K562 (cell line): ENCODE measurements around the gene MAMDC4. TPM values are rescaled to one million over a fixed set of nuclear protein-coding genes. Genes with fewer than 3 reads are reported as not detected.

ENCODE experiments used
- ATAC-seq: fragments of 200-7000 bp; cut with Tn5 transposase; 3 replicates; pipeline ENCODE4 v1.9.1; 2020; ENCODE audit warnings: moderate library complexity
- BruUV-seq: library from RNA; stranded (reverse); fragments of 400-500 nt; replicated peaks from 2 replicates; lab custom pipeline; 2021; lab: Mats Ljungman, UMichigan
- CTCF ChIA-PET: fragments of 300-600 bp; formaldehyde crosslinking; extraction: SDS; loops from one replicate; lab custom pipeline; 2021; ENCODE audit warnings: low intra/inter-chr PET ratio; lab: Yijun Ruan, JAX
- POLR2A ChIA-PET: fragments of 300-600, 350-650 bp; sonication (Branson Sonifier 250); formaldehyde crosslinking; extraction: SDS; loops from one replicate; lab custom pipeline; 2021; ENCODE audit warnings: antibody characterized with exemption, inconsistent platforms; lab: Yijun Ruan, JAX
- DNase-seq, 4 experiments: peaks; one replicate each; pipeline versions ENCODE4 v3.0.0 to v3.0.0-alpha.2; 2011 to 2018; ENCODE audit warnings: low spot score in 3 of 4, mixed read lengths in 3 of 4; ENCODE audit errors: extremely low read depth in 1 of 4
- FAIRE-seq: peaks from 2 replicates; lab custom pipeline; 2011; peaks lifted over from hg19 to GRCh38; lab: Jason Lieb, UNC
- H2AFZ ChIP-seq: 2 replicates; pipeline ENCODE4 v1.6.0; 2011; ENCODE audit warnings: low read depth, low read length, control low read depth, inconsistent platforms
- H3K27ac ChIP-seq: fragments of 200-600 bp; 3 replicates; pipeline ENCODE4 v1.8.0; 2011; ENCODE audit warnings: low read depth, mild to moderate bottlenecking, control low read depth, inconsistent platforms, low read length, moderate library complexity, mixed read lengths; ENCODE audit errors: extremely low read depth
- H3K27me3 ChIP-seq, 2 experiments: fragments of 300-600 bp in 1 of 2; 2 replicates in 1 of 2; 3 replicates in 1 of 2; pipeline versions ENCODE4 v1.6.0 to v1.8.0; 2011; ENCODE audit warnings: inconsistent platforms in 2 of 2, low read length in 2 of 2, mild to moderate bottlenecking in 1 of 2, mixed read lengths in 1 of 2, moderate library complexity in 1 of 2; ENCODE audit not compliant: control insufficient read depth in 2 of 2, insufficient read depth in 2 of 2
- H3K36me3 ChIP-seq: fragments of 300-600 bp; 3 replicates; pipeline ENCODE4 v1.8.0; 2011; ENCODE audit warnings: mild to moderate bottlenecking, low read length, inconsistent platforms; ENCODE audit not compliant: control insufficient read depth, insufficient read depth
- H3K4me1 ChIP-seq, 2 experiments: fragments of 200-600 bp in 1 of 2; replicated peaks in 1 of 2; 2 replicates in 1 of 2; 3 replicates in 1 of 2; pipeline versions ENCODE4 v1.5.1 to v1.8.0; 2011; ENCODE audit warnings: inconsistent platforms in 2 of 2, low read length in 2 of 2, mild to moderate bottlenecking in 1 of 2, mixed read lengths in 1 of 2, moderate library complexity in 1 of 2; ENCODE audit not compliant: control insufficient read depth in 2 of 2, insufficient read depth in 2 of 2
- H3K4me2 ChIP-seq: 2 replicates; pipeline ENCODE4 v1.6.1; 2011; ENCODE audit warnings: low read length, control low read depth, inconsistent platforms, mixed read lengths; ENCODE audit not compliant: insufficient read depth
- H3K4me3 ChIP-seq: fragments of 200-600 bp; sonication (generic), shearing (Covaris generic); 2 replicates; pipeline ENCODE4 v1.5.1; 2016; ENCODE audit warnings: control low read depth, inconsistent platforms
- H3K79me2 ChIP-seq: fragments of 200-600 bp; 3 replicates; pipeline ENCODE4 v1.8.0; 2011; ENCODE audit warnings: low read length, inconsistent platforms; ENCODE audit not compliant: control insufficient read depth, insufficient read depth
- H3K9ac ChIP-seq, 2 experiments: 2 replicates each; pipeline versions ENCODE4 v1.6.0 to v1.6.1; 2011; ENCODE audit warnings: low read depth in 2 of 2, low read length in 2 of 2, control low read depth in 1 of 2, inconsistent platforms in 1 of 2, mild to moderate bottlenecking in 1 of 2, mixed read lengths in 1 of 2; ENCODE audit not compliant: insufficient read depth in 1 of 2
- H3K9me1 ChIP-seq: one replicate; pipeline ENCODE4 v1.6.0; 2011; ENCODE audit warnings: inconsistent platforms, mild to moderate bottlenecking, low read length, moderate library complexity; ENCODE audit not compliant: control insufficient read depth, insufficient read depth
- H3K9me3 ChIP-seq: replicated peaks from 2 replicates; pipeline ENCODE4 v1.5.1; 2011; ENCODE audit warnings: low read depth, low read length, inconsistent platforms; ENCODE audit not compliant: control insufficient read depth, insufficient read depth
- H4K20me1 ChIP-seq: replicated peaks from 2 replicates; pipeline ENCODE4 v1.6.1; 2011; ENCODE audit warnings: low read length, inconsistent platforms, mixed read lengths; ENCODE audit not compliant: control insufficient read depth, insufficient read depth
- MBD2 ChIP-seq: sonication (generic); IDR thresholded peaks from 2 replicates; pipeline ENCODE4 v1.6.1; 2016; ENCODE audit warnings: low read depth, borderline replicate concordance
- MEIS2 ChIP-seq: fragments of 450-650 bp; IDR thresholded peaks from 2 replicates; pipeline ENCODE4 v1.6.1; 2014; ENCODE audit warnings: mild to moderate bottlenecking; ENCODE audit not compliant: partially characterized antibody
- RBFOX2 ChIP-seq: fragments of 200-400 bp; formaldehyde crosslinking; IDR thresholded peaks from 2 replicates; pipeline ENCODE4 v1.6.1; 2017; ENCODE audit warnings: low read depth, mild to moderate bottlenecking, low read length, moderate library complexity
- SIN3A ChIP-seq, 2 experiments: fragments of 150-350 bp in 1 of 2; IDR thresholded peaks; 2 replicates each; pipeline ENCODE4 v1.6.1; 2011 to 2016; ENCODE audit warnings: borderline replicate concordance in 2 of 2, low read depth in 2 of 2, low read length in 2 of 2, mild to moderate bottlenecking in 2 of 2, moderate library complexity in 2 of 2; ENCODE audit not compliant: control insufficient read depth in 1 of 2
- SUPT5H ChIP-seq: fragments of 450-650 bp; IDR thresholded peaks from 2 replicates; pipeline ENCODE4 v1.6.1; 2016
- TAL1 ChIP-seq: fragments of 450-650 bp; IDR thresholded peaks from 2 replicates; pipeline ENCODE4 v1.6.1; 2016; ENCODE audit warnings: mild to moderate bottlenecking
- ZNF699 ChIP-seq: fragments of 250-450 bp; sonication (Bioruptor Pico); IDR thresholded peaks from 2 replicates; pipeline ENCODE4 v1.8.0; 2021; ENCODE audit warnings: mild to moderate bottlenecking, moderate library complexity; ENCODE audit not compliant: insufficient replicate concordance
- ZZZ3 ChIP-seq: fragments of 450-650 bp; IDR thresholded peaks from 2 replicates; pipeline ENCODE4 v1.6.1; 2016; ENCODE audit warnings: antibody characterized with exemption, mild to moderate bottlenecking, moderate library complexity
- WGBS: fragments of 100-300 bp; shearing (Covaris generic); methylation state at CpG from one replicate; pipeline ENCODE4 v1.1.6; 2016; ENCODE audit warnings: low coverage, mixed read lengths; ENCODE audit not compliant: insufficient coverage; ENCODE audit errors: missing lambda C conversion rate; 5-methylcytosine and 5-hydroxymethylcytosine counted together
- in situ Hi-C: fragments of 300-500 bp; cut with MboI; formaldehyde crosslinking; loops from 4 replicates; pipeline ENCODE4 v1.15.0; 2018; ENCODE audit warnings: inconsistent platforms, mixed read lengths
- intact Hi-C: fragments of 100-400 bp; cut with micrococcal nuclease; formaldehyde crosslinking; loops from 2 replicates; pipeline ENCODE4 v1.14.2; 2022
- polyA plus RNA-seq, 8 experiments: library from polyadenylated mRNA; depleted of rRNA in 4 of 8; stranded (reverse) in 5 of 8; unstranded in 3 of 8; fragments of >200 nt; fragmentation: Nextera tagmentation in 2 of 8; fragmentation: Illumina TruSeq in 1 of 8; extraction: Ambion mirVana in 2 of 8; extraction: Trizol in 1 of 8; gene quantifications; 2 replicates each; pipeline versions ENCODE4 v1.2.1 to v1.2.3, GENCODE V29; 2011 to 2014; ENCODE audit warnings: inconsistent platforms in 1 of 8, missing spikeins in 1 of 8
- total RNA-seq, 7 experiments: library from RNA; depleted of rRNA in 6 of 7; stranded (reverse); fragments of >200 nt in 6 of 7; fragmentation: Illumina TruSeq in 2 of 7; extraction: Trizol in 2 of 7; gene quantifications; 2 replicates each; pipeline versions ENCODE4 v1.2.1 to v1.2.3, GENCODE V29; 2011 to 2021; ENCODE audit warnings: low replicate concordance in 1 of 7
- TF ChIP-seq, protein P1 (sequence below): sonication (generic); formaldehyde crosslinking; IDR thresholded peaks from 2 replicates; pipeline ENCODE4 v1.8.1; 2023; ENCODE audit warnings: missing genetic modification reagents, mild to moderate bottlenecking, borderline replicate concordance
- TF ChIP-seq, protein P2 (sequence below): fragments of 250-450 bp; sonication (Bioruptor Pico); IDR thresholded peaks from 2 replicates; pipeline ENCODE4 v1.5.0; 2022; ENCODE audit warnings: mild to moderate bottlenecking

Gene MAMDC4
- total and polyA plus RNA-seq, 9 of the 15 experiments (the other 6 are each of a cell fraction or from before 2014, with no cell fraction given): 0.03 to 10.8 (median 1.5) TPM

DNA sequence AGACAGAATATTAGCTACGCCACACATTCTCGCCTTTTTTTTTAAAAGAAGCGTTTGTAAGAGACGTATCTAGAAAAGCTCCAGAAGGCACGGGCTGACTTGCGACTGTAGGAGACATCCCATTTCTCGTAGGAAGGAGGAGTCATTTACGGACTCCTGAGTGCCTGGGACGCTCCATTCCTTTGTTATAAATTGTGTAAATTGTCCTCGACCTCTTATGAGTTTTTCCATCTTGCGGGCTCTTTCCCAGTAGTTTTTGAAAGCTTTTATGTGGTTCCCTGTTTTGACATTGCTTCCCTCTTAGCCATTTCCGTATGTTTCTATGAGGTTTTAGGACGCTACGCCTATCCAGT is 43.4 kb upstream of the MAMDC4 start (continued):
- peak; percentile 24 for TF ChIP-seq ZNF699
- no peak for TF ChIP-seq MEIS2

DNA sequence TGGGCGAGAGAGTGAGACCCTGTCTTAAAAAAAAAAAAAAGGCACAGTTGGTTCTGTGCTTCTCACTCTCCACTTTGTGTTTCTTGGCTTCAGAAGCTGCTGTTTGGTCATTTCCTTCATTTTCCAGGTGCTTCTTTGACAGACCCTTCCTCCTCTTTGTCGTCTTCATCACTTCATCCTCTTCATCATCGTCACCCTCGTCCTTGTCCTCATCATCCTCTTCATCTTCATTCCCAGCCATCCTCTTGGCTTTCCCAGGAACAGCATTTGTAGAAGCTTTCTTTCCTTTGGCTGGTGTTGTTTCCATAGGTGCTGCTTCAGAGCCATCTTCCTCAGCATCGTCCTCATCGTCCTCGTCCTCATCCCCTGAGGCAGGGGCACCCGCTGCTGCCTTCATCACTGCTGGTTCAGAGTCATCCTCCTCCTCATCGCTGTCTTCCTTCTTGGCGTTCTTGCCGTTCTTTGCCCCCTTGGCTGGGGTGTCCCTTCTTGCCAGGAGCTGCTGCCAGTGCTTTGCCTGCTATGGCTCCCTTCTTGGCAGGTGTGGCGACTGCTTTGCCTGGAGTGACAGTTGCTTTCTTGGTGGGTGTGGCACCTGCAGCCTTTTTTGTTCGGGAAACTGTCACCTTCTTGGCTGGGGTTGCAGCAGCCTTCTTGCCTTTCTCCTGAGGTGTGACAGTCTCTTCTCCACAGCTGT is 37.3 kb upstream of the MAMDC4 start:
- DNase-seq (no peak), ATAC-seq (no peak), FAIRE-seq (no peak)
- ChIA-PET CTCF (no interaction called here), POLR2A (interaction anchor here (0.7 to 1.3 kb wide), 5 partner anchors 7 to 88 kb away, joined by 3 to 5 read pairs (median 3); partner anchors contain the start of gene RABL6)
- Histone ChIP-seq H2AFZ (no peak overlapping the region), H3K4me2 (no peak overlapping the region), H3K9me1 (no peaks in the 10 kb centered on the region), H3K4me3 (no peak overlapping the region), H3K9ac (0 out of 4 replicates have a peak overlapping the region, but pooled peaks of 1 of the 2 experiments have one; percentile 12), H3K9me3 (no peaks in the 10 kb centered on the region), H3K27ac (no peak overlapping the region), H3K36me3 (peaks cover 84% of the 10 kb centered on the region), H3K4me1 (peaks cover 0 to 12% of the 10 kb centered on the region in 2 experiments; a peak in 3 of 5 replicates), H3K79me2 (peaks cover 92% of the 10 kb centered on the region), H4K20me1 (no peaks in the 10 kb centered on the region; the same call in 1 of the 2 replicates), H3K27me3 (no peaks in the 10 kb centered on the region)
- no peak for TF ChIP-seq MBD2
- TF ChIP-seq SUPT5H: 0 out of 2 replicates have a peak, but pooled peaks have one; percentile 23
- TF ChIP-seq RBFOX2: no peak
- TF ChIP-seq, protein P1, sequence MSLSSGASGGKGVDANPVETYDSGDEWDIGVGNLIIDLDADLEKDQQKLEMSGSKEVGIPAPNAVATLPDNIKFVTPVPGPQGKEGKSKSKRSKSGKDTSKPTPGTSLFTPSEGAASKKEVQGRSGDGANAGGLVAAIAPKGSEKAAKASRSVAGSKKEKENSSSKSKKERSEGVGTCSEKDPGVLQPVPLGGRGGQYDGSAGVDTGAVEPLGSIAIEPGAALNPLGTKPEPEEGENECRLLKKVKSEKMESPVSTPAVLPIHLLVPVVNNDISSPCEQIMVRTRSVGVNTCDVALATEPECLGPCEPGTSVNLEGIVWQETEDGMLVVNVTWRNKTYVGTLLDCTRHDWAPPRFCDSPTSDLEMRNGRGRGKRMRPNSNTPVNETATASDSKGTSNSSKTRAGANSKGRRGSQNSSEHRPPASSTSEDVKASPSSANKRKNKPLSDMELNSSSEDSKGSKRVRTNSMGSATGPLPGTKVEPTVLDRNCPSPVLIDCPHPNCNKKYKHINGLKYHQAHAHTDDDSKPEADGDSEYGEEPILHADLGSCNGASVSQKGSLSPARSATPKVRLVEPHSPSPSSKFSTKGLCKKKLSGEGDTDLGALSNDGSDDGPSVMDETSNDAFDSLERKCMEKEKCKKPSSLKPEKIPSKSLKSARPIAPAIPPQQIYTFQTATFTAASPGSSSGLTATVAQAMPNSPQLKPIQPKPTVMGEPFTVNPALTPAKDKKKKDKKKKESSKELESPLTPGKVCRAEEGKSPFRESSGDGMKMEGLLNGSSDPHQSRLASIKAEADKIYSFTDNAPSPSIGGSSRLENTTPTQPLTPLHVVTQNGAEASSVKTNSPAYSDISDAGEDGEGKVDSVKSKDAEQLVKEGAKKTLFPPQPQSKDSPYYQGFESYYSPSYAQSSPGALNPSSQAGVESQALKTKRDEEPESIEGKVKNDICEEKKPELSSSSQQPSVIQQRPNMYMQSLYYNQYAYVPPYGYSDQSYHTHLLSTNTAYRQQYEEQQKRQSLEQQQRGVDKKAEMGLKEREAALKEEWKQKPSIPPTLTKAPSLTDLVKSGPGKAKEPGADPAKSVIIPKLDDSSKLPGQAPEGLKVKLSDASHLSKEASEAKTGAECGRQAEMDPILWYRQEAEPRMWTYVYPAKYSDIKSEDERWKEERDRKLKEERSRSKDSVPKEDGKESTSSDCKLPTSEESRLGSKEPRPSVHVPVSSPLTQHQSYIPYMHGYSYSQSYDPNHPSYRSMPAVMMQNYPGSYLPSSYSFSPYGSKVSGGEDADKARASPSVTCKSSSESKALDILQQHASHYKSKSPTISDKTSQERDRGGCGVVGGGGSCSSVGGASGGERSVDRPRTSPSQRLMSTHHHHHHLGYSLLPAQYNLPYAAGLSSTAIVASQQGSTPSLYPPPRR (CRISPR knock-in tag): 0 out of 2 replicates have a peak, but pooled peaks have one; percentile 22
- TF ChIP-seq ZZZ3: no peak
- no peak for TF ChIP-seq SIN3A (IDR thresholded peaks at IDR 0.05; ENCODE audit: borderline replicate concordance in 2 of 2, control insufficient read depth in 1 of 2, low read depth in 2 of 2, low read length in 2 of 2)
- no peak for TF ChIP-seq TAL1
- TF ChIP-seq, protein P2, sequence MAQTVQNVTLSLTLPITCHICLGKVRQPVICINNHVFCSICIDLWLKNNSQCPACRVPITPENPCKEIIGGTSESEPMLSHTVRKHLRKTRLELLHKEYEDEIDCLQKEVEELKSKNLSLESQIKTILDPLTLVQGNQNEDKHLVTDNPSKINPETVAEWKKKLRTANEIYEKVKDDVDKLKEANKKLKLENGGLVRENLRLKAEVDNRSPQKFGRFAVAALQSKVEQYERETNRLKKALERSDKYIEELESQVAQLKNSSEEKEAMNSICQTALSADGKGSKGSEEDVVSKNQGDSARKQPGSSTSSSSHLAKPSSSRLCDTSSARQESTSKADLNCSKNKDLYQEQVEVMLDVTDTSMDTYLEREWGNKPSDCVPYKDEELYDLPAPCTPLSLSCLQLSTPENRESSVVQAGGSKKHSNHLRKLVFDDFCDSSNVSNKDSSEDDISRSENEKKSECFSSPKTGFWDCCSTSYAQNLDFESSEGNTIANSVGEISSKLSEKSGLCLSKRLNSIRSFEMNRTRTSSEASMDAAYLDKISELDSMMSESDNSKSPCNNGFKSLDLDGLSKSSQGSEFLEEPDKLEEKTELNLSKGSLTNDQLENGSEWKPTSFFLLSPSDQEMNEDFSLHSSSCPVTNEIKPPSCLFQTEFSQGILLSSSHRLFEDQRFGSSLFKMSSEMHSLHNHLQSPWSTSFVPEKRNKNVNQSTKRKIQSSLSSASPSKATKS: no peak
- intact Hi-C loops (no loop called here), in situ Hi-C loops (no loop called here)
- no TSS peak for BruUV-seq
- WGBS: 93% methylated on average over 13 of the region's 13 CpGs
